Erythroblast (primary cell): Measurements from ENCODE around the gene SRR.

Experiments
- GATA1 ChIP-seq: IDR thresholded peaks from 2 replicates; pipeline ENCODE4 v1.6.1; 2011; ENCODE audit warnings: low read depth, mild to moderate bottlenecking, control low read depth, low read length, moderate library complexity
- POLR2A ChIP-seq: IDR thresholded peaks from 2 replicates; pipeline ENCODE4 v1.6.1; 2011; ENCODE audit warnings: mild to moderate bottlenecking, low read length

DNA sequence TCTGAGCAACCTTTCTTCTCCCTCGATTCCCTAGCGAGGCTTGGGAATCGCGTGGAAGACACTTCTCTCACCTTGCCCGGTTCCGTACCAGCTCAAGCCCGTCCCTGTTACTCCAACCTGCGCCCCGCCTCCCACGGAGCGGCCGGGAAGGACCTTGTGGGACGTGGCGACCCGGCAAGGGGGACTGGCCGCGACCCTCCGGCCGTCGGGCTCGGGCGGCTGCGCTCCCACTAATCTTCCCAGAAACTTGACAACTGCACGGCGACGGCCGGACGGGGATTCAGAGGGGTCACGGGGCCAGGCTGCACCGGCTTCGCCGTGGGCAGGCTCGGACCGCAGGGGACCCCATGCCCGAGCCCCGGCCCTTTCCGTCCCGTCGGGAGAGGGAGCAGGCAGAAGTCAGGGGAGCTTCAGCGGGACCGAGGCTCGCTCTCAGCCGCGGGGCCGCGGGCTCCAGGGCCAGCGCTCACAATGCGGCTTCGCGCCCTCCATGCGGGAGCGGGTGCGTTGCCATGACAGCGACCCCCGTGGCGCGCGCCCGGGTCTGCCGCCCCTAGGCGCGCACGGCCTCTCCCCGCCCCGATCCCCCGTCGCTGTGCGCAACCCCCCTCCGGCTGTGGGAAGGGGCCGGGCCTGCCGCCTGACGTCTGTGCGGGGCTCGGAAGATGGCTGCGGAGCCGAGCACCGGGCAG is 33.2 kb downstream of the SRR start, which contains the start of gene SGSM2:
- TF ChIP-seq POLR2A (no peak), GATA1 (no peak)
